ENCODE data around the gene GPR108.
"Not testable (repeated sequence)": the region's sequence is repeated elsewhere in the genome, so short reads cannot be mapped to it uniquely, and the experiment has no call there.

Gene GPR108

DNA sequence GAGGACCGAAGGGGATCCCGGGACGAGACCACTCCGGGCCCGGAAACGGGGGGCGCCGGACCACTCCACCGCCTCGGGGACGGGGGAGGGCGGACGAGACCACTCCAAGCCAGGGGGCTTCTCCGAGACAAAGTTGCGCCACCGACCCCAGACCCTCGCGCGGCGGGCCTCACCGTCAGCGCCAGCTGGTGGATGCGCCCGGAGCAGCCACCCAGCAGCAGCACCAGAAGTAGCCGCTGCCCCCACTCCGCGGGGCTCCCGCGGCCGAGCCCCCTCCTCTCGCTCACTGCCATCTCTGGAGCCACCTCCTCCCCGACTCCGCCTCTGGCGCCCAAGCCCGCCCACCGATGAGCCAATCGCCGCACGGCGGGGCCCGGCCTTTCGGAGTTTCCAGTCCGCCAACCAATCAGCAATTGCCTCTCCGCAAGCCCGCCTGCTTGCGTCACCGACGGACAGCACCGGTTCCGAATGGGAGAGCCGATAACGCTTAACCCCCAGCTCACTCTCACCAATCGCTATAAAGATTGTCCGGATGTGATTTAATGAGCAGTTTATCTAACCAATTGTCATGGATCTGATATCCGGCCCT is at the start of gene GPR108:
Gene GPR108 (minus strand): TSS at position 297 of the 589 bp plus-strand sequence. CDS start 4 bp downstream, at position 293.
- peak within 1 kb of the TSS; percentile 80 for H3K27ac ChIP-seq (ENCODE audit: low read depth, low read length)
- peaks cover 30% of the 10 kb centered on the region for H3K79me2 ChIP-seq (ENCODE audit: control insufficient read depth, insufficient read depth, low read length, unreplicated experiment)
- no peaks in the 10 kb centered on the region for H3K27me3 ChIP-seq (ENCODE audit: insufficient read depth, low read length)
- H3K4me3 ChIP-seq (ENCODE audit: low read depth, low read length): peak within 1 kb of the TSS; percentile 88
- H2AFZ ChIP-seq (ENCODE audit: low read length, unreplicated experiment): peak within 1 kb of the TSS; percentile 89
- peaks cover 27% of the 10 kb centered on the region for H3K4me1 ChIP-seq (ENCODE audit: control insufficient read depth, insufficient read depth, low read length, unreplicated experiment)
- H3K36me3 ChIP-seq (ENCODE audit: insufficient read depth, low read length): no peaks in the 10 kb centered on the region

- no peak overlapping the region for H2AFZ ChIP-seq (ENCODE audit: low read length, unreplicated experiment)
- no peaks in the 10 kb centered on the region for H3K4me1 ChIP-seq (ENCODE audit: control insufficient read depth, insufficient read depth, low read length, unreplicated experiment)
- H3K4me3 ChIP-seq (ENCODE audit: low read depth, low read length): no peak overlapping the region
- H3K79me2 ChIP-seq (ENCODE audit: control insufficient read depth, insufficient read depth, low read length, unreplicated experiment): no peaks in the 10 kb centered on the region
- no peak overlapping the region for H3K27ac ChIP-seq (ENCODE audit: low read depth, low read length)
- no peaks in the 10 kb centered on the region for H3K36me3 ChIP-seq (ENCODE audit: insufficient read depth, low read length)
- H3K27me3 ChIP-seq (ENCODE audit: insufficient read depth, low read length): no peaks in the 10 kb centered on the region
Observed at GRCh38 chr19:6779206-6779605, 41.8 kb upstream of the GPR108 start.

GRCh38 chr19:6778386-6778785 is 41.0 kb upstream of the GPR108 start:
- H3K27ac ChIP-seq (ENCODE audit: low read depth, low read length): no peak overlapping the region
- no peaks in the 10 kb centered on the region for H3K36me3 ChIP-seq (ENCODE audit: insufficient read depth, low read length)
- H3K4me3 ChIP-seq (ENCODE audit: low read depth, low read length): no peak overlapping the region
- H3K4me1 ChIP-seq (ENCODE audit: control insufficient read depth, insufficient read depth, low read length, unreplicated experiment): no peaks in the 10 kb centered on the region
- no peaks in the 10 kb centered on the region for H3K27me3 ChIP-seq (ENCODE audit: insufficient read depth, low read length)
- H2AFZ ChIP-seq (ENCODE audit: low read length, unreplicated experiment): no peak overlapping the region
- no peaks in the 10 kb centered on the region for H3K79me2 ChIP-seq (ENCODE audit: control insufficient read depth, insufficient read depth, low read length, unreplicated experiment)

- no peaks in the 10 kb centered on the region for H3K36me3 ChIP-seq (ENCODE audit: insufficient read depth, low read length)
- no peaks in the 10 kb centered on the region for H3K79me2 ChIP-seq (ENCODE audit: control insufficient read depth, insufficient read depth, low read length, unreplicated experiment)
- no peak overlapping the region for H3K27ac ChIP-seq (ENCODE audit: low read depth, low read length)
- H3K27me3 ChIP-seq (ENCODE audit: insufficient read depth, low read length): no peaks in the 10 kb centered on the region
- no peak overlapping the region for H3K4me3 ChIP-seq (ENCODE audit: low read depth, low read length)
- H3K4me1 ChIP-seq (ENCODE audit: control insufficient read depth, insufficient read depth, low read length, unreplicated experiment): no peaks in the 10 kb centered on the region
- H2AFZ ChIP-seq (ENCODE audit: low read length, unreplicated experiment): no peak overlapping the region
Observed at GRCh38 chr19:6777434-6777833, 40.1 kb upstream of the GPR108 start.

GRCh38 chr19:6776999-6777398 is 39.6 kb upstream of the GPR108 start:
- no peak overlapping the region for H2AFZ ChIP-seq (ENCODE audit: low read length, unreplicated experiment)
- no peaks in the 10 kb centered on the region for H3K36me3 ChIP-seq (ENCODE audit: insufficient read depth, low read length)
- no peaks in the 10 kb centered on the region for H3K79me2 ChIP-seq (ENCODE audit: control insufficient read depth, insufficient read depth, low read length, unreplicated experiment)
- no peak overlapping the region for H3K4me3 ChIP-seq (ENCODE audit: low read depth, low read length)
- H3K27ac ChIP-seq (ENCODE audit: low read depth, low read length): no peak overlapping the region
- no peaks in the 10 kb centered on the region for H3K27me3 ChIP-seq (ENCODE audit: insufficient read depth, low read length)
- H3K4me1 ChIP-seq (ENCODE audit: control insufficient read depth, insufficient read depth, low read length, unreplicated experiment): no peaks in the 10 kb centered on the region

GRCh38 chr19:6776045-6776444 is 38.7 kb upstream of the GPR108 start:
- H3K79me2 ChIP-seq (ENCODE audit: control insufficient read depth, insufficient read depth, low read length, unreplicated experiment); H3K36me3 ChIP-seq (ENCODE audit: insufficient read depth, low read length); H3K4me1 ChIP-seq (ENCODE audit: control insufficient read depth, insufficient read depth, low read length, unreplicated experiment); H3K27me3 ChIP-seq (ENCODE audit: insufficient read depth, low read length); H2AFZ ChIP-seq (ENCODE audit: low read length, unreplicated experiment); H3K4me3 ChIP-seq (ENCODE audit: low read depth, low read length); H3K27ac ChIP-seq (ENCODE audit: low read depth, low read length): not testable (repeated sequence)

GRCh38 chr19:6774821-6775707 is 37.7 kb upstream of the GPR108 start:
- Histone ChIP-seq H3K4me1 (ENCODE audit: control insufficient read depth, insufficient read depth, low read length, unreplicated experiment) (no peaks in the 10 kb centered on the region), H2AFZ (ENCODE audit: low read length, unreplicated experiment) (no peak overlapping the region), H3K27me3 (ENCODE audit: insufficient read depth, low read length) (no peaks in the 10 kb centered on the region), H3K4me3 (ENCODE audit: low read depth, low read length) (no peak overlapping the region), H3K27ac (ENCODE audit: low read depth, low read length) (no peak overlapping the region), H3K79me2 (ENCODE audit: control insufficient read depth, insufficient read depth, low read length, unreplicated experiment) (no peaks in the 10 kb centered on the region), H3K36me3 (ENCODE audit: insufficient read depth, low read length) (no peaks in the 10 kb centered on the region)

GRCh38 chr19:6773323-6773931 is 36.0 kb upstream of the GPR108 start:
- Histone ChIP-seq H3K27me3 (ENCODE audit: insufficient read depth, low read length) (no peaks in the 10 kb centered on the region), H3K27ac (ENCODE audit: low read depth, low read length) (no peak overlapping the region), H3K4me3 (ENCODE audit: low read depth, low read length) (no peak overlapping the region), H2AFZ (ENCODE audit: low read length, unreplicated experiment) (no peak overlapping the region), H3K36me3 (ENCODE audit: insufficient read depth, low read length) (no peaks in the 10 kb centered on the region), H3K4me1 (ENCODE audit: control insufficient read depth, insufficient read depth, low read length, unreplicated experiment) (no peaks in the 10 kb centered on the region), H3K79me2 (ENCODE audit: control insufficient read depth, insufficient read depth, low read length, unreplicated experiment) (no peaks in the 10 kb centered on the region)

GRCh38 chr19:6772866-6773322 is 35.5 kb upstream of the GPR108 start:
- H3K79me2 ChIP-seq (ENCODE audit: control insufficient read depth, insufficient read depth, low read length, unreplicated experiment): no peaks in the 10 kb centered on the region
- no peaks in the 10 kb centered on the region for H3K4me1 ChIP-seq (ENCODE audit: control insufficient read depth, insufficient read depth, low read length, unreplicated experiment)
- no peak overlapping the region for H2AFZ ChIP-seq (ENCODE audit: low read length, unreplicated experiment)
- H3K27me3 ChIP-seq (ENCODE audit: insufficient read depth, low read length): no peaks in the 10 kb centered on the region
- no peaks in the 10 kb centered on the region for H3K36me3 ChIP-seq (ENCODE audit: insufficient read depth, low read length)
- H3K27ac ChIP-seq (ENCODE audit: low read depth, low read length): no peak overlapping the region
- no peak overlapping the region for H3K4me3 ChIP-seq (ENCODE audit: low read depth, low read length)

DNA sequence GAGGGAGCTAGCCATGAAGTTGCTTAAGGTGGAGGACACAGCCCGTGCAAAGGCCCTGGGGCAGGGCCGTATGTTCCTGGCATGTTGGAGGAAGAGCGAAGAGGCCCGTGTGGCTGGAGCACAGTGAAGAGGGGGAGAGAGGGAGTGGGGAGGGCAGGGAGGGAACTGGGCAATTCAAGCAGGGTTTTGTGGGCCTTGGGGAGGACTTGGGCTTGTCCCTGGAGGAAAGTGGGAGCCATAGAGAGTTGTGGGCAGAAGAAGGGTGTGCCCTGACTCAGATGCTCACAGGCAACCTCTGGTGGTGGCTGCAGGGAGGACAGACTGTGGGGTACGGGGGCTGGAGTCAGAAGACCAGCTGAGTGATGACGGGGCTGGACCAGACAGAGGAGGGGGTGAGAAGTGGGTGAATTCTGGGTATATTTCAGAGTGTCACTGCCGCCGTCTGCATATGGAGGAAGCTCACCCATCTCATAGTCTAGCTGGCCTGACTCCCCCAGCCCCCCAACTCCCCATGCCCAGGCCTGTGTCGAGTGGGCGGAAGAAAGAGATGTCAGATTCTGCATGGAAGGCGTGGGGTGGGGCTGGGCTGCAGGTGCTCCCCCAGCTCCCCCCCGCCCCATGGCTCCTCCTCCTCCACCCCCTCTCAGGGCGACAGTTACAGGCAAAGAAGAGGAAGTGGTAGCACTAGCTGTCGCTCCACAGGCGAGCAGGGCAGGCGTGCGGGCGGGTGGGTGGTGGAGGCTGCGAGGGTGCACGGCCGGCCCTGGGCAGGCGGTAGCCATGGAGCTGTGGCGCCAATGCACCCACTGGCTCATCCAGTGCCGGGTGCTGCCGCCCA is 34.9 kb upstream of the GPR108 start, which contains the start of gene VAV1:
Gene VAV1 (plus strand): TSS at position 681 of the 838 bp plus-strand sequence. CDS start 100 bp downstream, at position 781.
- no peak within 1 kb of the TSS for H3K27ac ChIP-seq (ENCODE audit: low read depth, low read length)
- no peak within 1 kb of the TSS for H2AFZ ChIP-seq (ENCODE audit: low read length, unreplicated experiment)
- H3K79me2 ChIP-seq (ENCODE audit: control insufficient read depth, insufficient read depth, low read length, unreplicated experiment): no peaks in the 10 kb centered on the region
- peaks cover 1% of the 10 kb centered on the region for H3K4me1 ChIP-seq (ENCODE audit: control insufficient read depth, insufficient read depth, low read length, unreplicated experiment)
- no peaks in the 10 kb centered on the region for H3K36me3 ChIP-seq (ENCODE audit: insufficient read depth, low read length)
- no peak within 1 kb of the TSS for H3K4me3 ChIP-seq (ENCODE audit: low read depth, low read length)
- no peaks in the 10 kb centered on the region for H3K27me3 ChIP-seq (ENCODE audit: insufficient read depth, low read length)
